K562 (cell line): Measurements from ENCODE around the gene SLC25A1. TPM values are rescaled to one million over a fixed set of nuclear protein-coding genes. Genes with fewer than 3 reads are reported as not detected.
A peak's percentile ranks its signal among the peaks of the same experiment; 100 is the strongest.

Experiments
- ATAC-seq: fragments of 200-7000 bp; cut with Tn5 transposase; 3 replicates; pipeline ENCODE4 v1.9.1; 2020; ENCODE audit warnings: moderate library complexity
- BruUV-seq: library from RNA; stranded (reverse); fragments of 400-500 nt; replicated peaks from 2 replicates; lab custom pipeline; 2021; lab: Mats Ljungman, UMichigan
- CTCF ChIA-PET: fragments of 300-600 bp; formaldehyde crosslinking; extraction: SDS; loops from one replicate; lab custom pipeline; 2021; ENCODE audit warnings: low intra/inter-chr PET ratio; lab: Yijun Ruan, JAX
- POLR2A ChIA-PET: fragments of 300-600, 350-650 bp; sonication (Branson Sonifier 250); formaldehyde crosslinking; extraction: SDS; loops from one replicate; lab custom pipeline; 2021; ENCODE audit warnings: antibody characterized with exemption, inconsistent platforms; lab: Yijun Ruan, JAX
- DNase-seq, 4 experiments: peaks; one replicate each; pipeline versions ENCODE4 v3.0.0 to v3.0.0-alpha.2; 2011 to 2018; ENCODE audit warnings: low spot score in 3 of 4, mixed read lengths in 3 of 4; ENCODE audit errors: extremely low read depth in 1 of 4
- FAIRE-seq: peaks from 2 replicates; lab custom pipeline; 2011; peaks lifted over from hg19 to GRCh38; lab: Jason Lieb, UNC
- H2AFZ ChIP-seq: 2 replicates; pipeline ENCODE4 v1.6.0; 2011; ENCODE audit warnings: low read depth, low read length, control low read depth, inconsistent platforms
- H3K27ac ChIP-seq: fragments of 200-600 bp; 3 replicates; pipeline ENCODE4 v1.8.0; 2011; ENCODE audit warnings: low read depth, mild to moderate bottlenecking, control low read depth, inconsistent platforms, low read length, moderate library complexity, mixed read lengths; ENCODE audit errors: extremely low read depth
- H3K27me3 ChIP-seq, 2 experiments: fragments of 300-600 bp in 1 of 2; 2 replicates in 1 of 2; 3 replicates in 1 of 2; pipeline versions ENCODE4 v1.6.0 to v1.8.0; 2011; ENCODE audit warnings: inconsistent platforms in 2 of 2, low read length in 2 of 2, mild to moderate bottlenecking in 1 of 2, mixed read lengths in 1 of 2, moderate library complexity in 1 of 2; ENCODE audit not compliant: control insufficient read depth in 2 of 2, insufficient read depth in 2 of 2
- H3K36me3 ChIP-seq: fragments of 300-600 bp; 3 replicates; pipeline ENCODE4 v1.8.0; 2011; ENCODE audit warnings: mild to moderate bottlenecking, low read length, inconsistent platforms; ENCODE audit not compliant: control insufficient read depth, insufficient read depth
- H3K4me1 ChIP-seq, 2 experiments: fragments of 200-600 bp in 1 of 2; replicated peaks in 1 of 2; 2 replicates in 1 of 2; 3 replicates in 1 of 2; pipeline versions ENCODE4 v1.5.1 to v1.8.0; 2011; ENCODE audit warnings: inconsistent platforms in 2 of 2, low read length in 2 of 2, mild to moderate bottlenecking in 1 of 2, mixed read lengths in 1 of 2, moderate library complexity in 1 of 2; ENCODE audit not compliant: control insufficient read depth in 2 of 2, insufficient read depth in 2 of 2
- H3K4me2 ChIP-seq: 2 replicates; pipeline ENCODE4 v1.6.1; 2011; ENCODE audit warnings: low read length, control low read depth, inconsistent platforms, mixed read lengths; ENCODE audit not compliant: insufficient read depth
- H3K4me3 ChIP-seq: fragments of 200-600 bp; sonication (generic), shearing (Covaris generic); 2 replicates; pipeline ENCODE4 v1.5.1; 2016; ENCODE audit warnings: control low read depth, inconsistent platforms
- H3K79me2 ChIP-seq: fragments of 200-600 bp; 3 replicates; pipeline ENCODE4 v1.8.0; 2011; ENCODE audit warnings: low read length, inconsistent platforms; ENCODE audit not compliant: control insufficient read depth, insufficient read depth
- H3K9ac ChIP-seq, 2 experiments: 2 replicates each; pipeline versions ENCODE4 v1.6.0 to v1.6.1; 2011; ENCODE audit warnings: low read depth in 2 of 2, low read length in 2 of 2, control low read depth in 1 of 2, inconsistent platforms in 1 of 2, mild to moderate bottlenecking in 1 of 2, mixed read lengths in 1 of 2; ENCODE audit not compliant: insufficient read depth in 1 of 2
- H3K9me1 ChIP-seq: one replicate; pipeline ENCODE4 v1.6.0; 2011; ENCODE audit warnings: inconsistent platforms, mild to moderate bottlenecking, low read length, moderate library complexity; ENCODE audit not compliant: control insufficient read depth, insufficient read depth
- H3K9me3 ChIP-seq: replicated peaks from 2 replicates; pipeline ENCODE4 v1.5.1; 2011; ENCODE audit warnings: low read depth, low read length, inconsistent platforms; ENCODE audit not compliant: control insufficient read depth, insufficient read depth
- H4K20me1 ChIP-seq: replicated peaks from 2 replicates; pipeline ENCODE4 v1.6.1; 2011; ENCODE audit warnings: low read length, inconsistent platforms, mixed read lengths; ENCODE audit not compliant: control insufficient read depth, insufficient read depth
- C11orf30 ChIP-seq: fragments of 450-650 bp; IDR thresholded peaks from 2 replicates; pipeline ENCODE4 v1.6.1; 2016; ENCODE audit warnings: low read depth, mild to moderate bottlenecking
- CREB5 ChIP-seq: fragments of 250-450 bp; sonication (Bioruptor Pico); IDR thresholded peaks from 2 replicates; pipeline ENCODE4 v1.5.0; 2020; ENCODE audit warnings: mild to moderate bottlenecking
- E2F6 ChIP-seq, 2 experiments: IDR thresholded peaks; 2 replicates each; pipeline ENCODE4 v1.6.1; 2011; ENCODE audit warnings: borderline replicate concordance in 1 of 2, control low read depth in 1 of 2, low read depth in 1 of 2, low read length in 1 of 2, mild to moderate bottlenecking in 1 of 2, mixed read lengths in 1 of 2, moderate library complexity in 1 of 2; ENCODE audit not compliant: insufficient read depth in 1 of 2, insufficient read length in 1 of 2, poor library complexity in 1 of 2, severe bottlenecking in 1 of 2; ENCODE audit errors: extremely low read depth in 1 of 2
- HBP1 ChIP-seq: fragments of 450-650 bp; formaldehyde crosslinking; IDR thresholded peaks from 2 replicates; pipeline ENCODE4 v1.4.0; 2022; ENCODE audit warnings: missing genetic modification characterization
- HLTF ChIP-seq: fragments of 450-650 bp; IDR thresholded peaks from 2 replicates; pipeline ENCODE4 v1.6.1; 2016
- NR3C1 ChIP-seq: sonication (generic); formaldehyde crosslinking; IDR thresholded peaks from 2 replicates; pipeline ENCODE4 v1.8.1; 2022; ENCODE audit warnings: missing genetic modification reagents
- PHB ChIP-seq: fragments of 250-450 bp; sonication (Bioruptor Pico); IDR thresholded peaks from 2 replicates; pipeline ENCODE4 v1.5.0; 2021
- RREB1 ChIP-seq: fragments of 250-450 bp; sonication (Bioruptor Pico); IDR thresholded peaks from 2 replicates; pipeline ENCODE4 v1.4.0; 2020
- ZNF586 ChIP-seq: fragments of 450-650 bp; formaldehyde crosslinking; conservative IDR thresholded peaks from 2 replicates; pipeline ENCODE4 v1.4.0; 2020; ENCODE audit warnings: mild to moderate bottlenecking, moderate library complexity
- WGBS: fragments of 100-300 bp; shearing (Covaris generic); methylation state at CpG from one replicate; pipeline ENCODE4 v1.1.6; 2016; ENCODE audit warnings: low coverage, mixed read lengths; ENCODE audit not compliant: insufficient coverage; ENCODE audit errors: missing lambda C conversion rate; 5-methylcytosine and 5-hydroxymethylcytosine counted together
- in situ Hi-C: fragments of 300-500 bp; cut with MboI; formaldehyde crosslinking; loops from 4 replicates; pipeline ENCODE4 v1.15.0; 2018; ENCODE audit warnings: inconsistent platforms, mixed read lengths
- intact Hi-C: fragments of 100-400 bp; cut with micrococcal nuclease; formaldehyde crosslinking; loops from 2 replicates; pipeline ENCODE4 v1.14.2; 2022
- polyA plus RNA-seq, 8 experiments: library from polyadenylated mRNA; depleted of rRNA in 4 of 8; stranded (reverse) in 5 of 8; unstranded in 3 of 8; fragments of >200 nt; fragmentation: Nextera tagmentation in 2 of 8; fragmentation: Illumina TruSeq in 1 of 8; extraction: Ambion mirVana in 2 of 8; extraction: Trizol in 1 of 8; gene quantifications; 2 replicates each; pipeline versions ENCODE4 v1.2.1 to v1.2.3, GENCODE V29; 2011 to 2014; ENCODE audit warnings: inconsistent platforms in 1 of 8, missing spikeins in 1 of 8
- total RNA-seq, 7 experiments: library from RNA; depleted of rRNA in 6 of 7; stranded (reverse); fragments of >200 nt in 6 of 7; fragmentation: Illumina TruSeq in 2 of 7; extraction: Trizol in 2 of 7; gene quantifications; 2 replicates each; pipeline versions ENCODE4 v1.2.1 to v1.2.3, GENCODE V29; 2011 to 2021; ENCODE audit warnings: low replicate concordance in 1 of 7

The SLC25A1 gene
- total and polyA plus RNA-seq, 9 of the 15 experiments (the other 6 are each of a cell fraction or from before 2014, with no cell fraction given) = 11.0 to 408 (median 110) TPM

- Histone ChIP-seq H4K20me1 (peaks cover 42% of the 10 kb centered on the region), H3K4me2 (peak overlapping the region; percentile 93), H3K27ac (peak overlapping the region; percentile 1; the same call in 2 of the 3 replicates), H3K9ac (peak overlapping the region in 1 of 2 experiments; percentile 96; a peak in 2 of 4 replicates), H3K9me1 (peaks cover 28% of the 10 kb centered on the region), H3K4me1 (peaks cover 58 to 100% of the 10 kb centered on the region in 2 experiments), H3K79me2 (peaks cover 81% of the 10 kb centered on the region), H2AFZ (no peak overlapping the region), H3K36me3 (peaks cover 55% of the 10 kb centered on the region), H3K4me3 (peak overlapping the region; percentile 66), H3K9me3 (no peaks in the 10 kb centered on the region), H3K27me3 (peaks cover 0 to 5% of the 10 kb centered on the region in 2 experiments; a peak in 1 of 5 replicates)
- intact Hi-C loops = loop anchor here (5.0 kb wide), 2 partner anchors 137 to 198 kb away; no protein-coding TSS in a partner anchor
- ATAC-seq = no peak
- DNase-seq = peak in 1 of 4 experiments; percentile 59
- WGBS = 68% methylated on average over 14 of the region's 14 CpGs
- POLR2A ChIA-PET = interaction anchor here (0.6 to 2.9 kb wide), 34 partner anchors 18 to 681 kb away, joined by 3 to 12 read pairs (median 4); partner anchors contain the start of genes DGCR2, HIRA and MRPL40
- CTCF ChIA-PET = no interaction called here
- in situ Hi-C loops = loop anchor here (5.0 kb wide), 1 partner anchor 453 kb away; no protein-coding TSS in a partner anchor
- BruUV-seq = no TSS peak
- no peak for FAIRE-seq
- TF ChIP-seq ZNF586 = no peak
- 0 out of 2 replicates have a peak, but pooled peaks have one; percentile 37 for TF ChIP-seq RREB1
- TF ChIP-seq HLTF = no peak
- peak; percentile 26; the same call in 1 of the 2 replicates for TF ChIP-seq HBP1
- TF ChIP-seq NR3C1 = no peak
- TF ChIP-seq C11orf30 = no peak
- TF ChIP-seq CREB5 (CRISPR knock-in tag) = no peak
- TF ChIP-seq E2F6 (IDR thresholded peaks at IDR 0.05; ENCODE audit: borderline replicate concordance in 1 of 2, extremely low read depth in 1 of 2, insufficient read depth in 1 of 2, insufficient read length in 1 of 2, low read depth in 1 of 2, low read length in 1 of 2, poor library complexity in 1 of 2, severe bottlenecking in 1 of 2) = no peak
- TF ChIP-seq PHB (CRISPR knock-in tag) = 0 out of 2 replicates have a peak, but pooled peaks have one; percentile 24
These were observed 4.2 kb downstream of the SLC25A1 start for GRCh38 chr22:19174106-19175025.
